GM21447 (cell line): Measurements from ENCODE around the gene BACE2.
"Not testable (repeated sequence)": the region's sequence is repeated elsewhere in the genome, so short reads cannot be mapped to it uniquely, and the experiment has no call there.

Experiments used
- ATAC-seq: cut with Tn5 transposase; IDR thresholded peaks from one replicate; pipeline ENCODE4 v1.9.1; 2021; ENCODE audit not compliant: unreplicated experiment

The BACE2 gene

GRCh38 chr21:41182547-41182946 lies 14.6 kb downstream of the BACE2 start:
- no peak for ATAC-seq

DNA sequence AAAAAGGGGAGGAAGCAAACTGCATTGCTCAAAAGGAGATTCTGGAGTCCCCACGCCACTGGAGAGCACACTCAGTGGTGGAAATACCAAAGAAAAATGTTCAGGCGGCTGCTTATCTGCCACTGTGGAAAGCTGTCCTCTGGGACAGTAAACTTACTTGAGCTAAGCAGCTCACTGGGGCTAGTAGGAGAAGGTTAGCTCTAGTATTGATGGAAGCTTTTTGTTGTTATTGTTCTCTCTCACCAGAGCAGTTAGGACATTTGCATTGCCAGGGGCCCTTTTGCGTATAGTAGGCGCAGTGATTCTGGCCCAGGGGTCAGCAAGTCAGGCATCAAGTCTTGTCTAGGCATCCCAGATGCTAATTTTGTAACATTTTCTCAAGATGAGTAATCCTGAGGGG lies 15.6 kb downstream of the BACE2 start:
- ATAC-seq = no peak

DNA sequence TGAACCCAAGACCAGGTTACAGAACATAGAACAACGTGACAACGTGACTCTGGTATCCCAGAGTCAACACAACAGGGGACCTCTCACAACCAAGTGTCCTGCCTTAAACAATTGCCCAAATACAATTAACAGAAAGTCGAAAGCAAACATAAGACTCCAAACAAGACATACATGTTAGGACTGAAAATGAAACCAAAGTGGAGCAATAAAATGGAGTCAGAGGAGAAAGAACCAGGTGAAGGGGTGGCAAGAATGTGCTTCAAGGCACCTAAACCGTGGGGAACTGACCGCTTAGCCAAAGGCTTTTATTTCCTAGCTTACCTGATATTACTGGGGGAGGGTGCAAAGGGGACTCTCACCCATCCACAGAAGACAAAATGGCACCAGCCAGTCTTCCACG lies 17.8 kb downstream of the BACE2 start:
- ATAC-seq = no peak

DNA sequence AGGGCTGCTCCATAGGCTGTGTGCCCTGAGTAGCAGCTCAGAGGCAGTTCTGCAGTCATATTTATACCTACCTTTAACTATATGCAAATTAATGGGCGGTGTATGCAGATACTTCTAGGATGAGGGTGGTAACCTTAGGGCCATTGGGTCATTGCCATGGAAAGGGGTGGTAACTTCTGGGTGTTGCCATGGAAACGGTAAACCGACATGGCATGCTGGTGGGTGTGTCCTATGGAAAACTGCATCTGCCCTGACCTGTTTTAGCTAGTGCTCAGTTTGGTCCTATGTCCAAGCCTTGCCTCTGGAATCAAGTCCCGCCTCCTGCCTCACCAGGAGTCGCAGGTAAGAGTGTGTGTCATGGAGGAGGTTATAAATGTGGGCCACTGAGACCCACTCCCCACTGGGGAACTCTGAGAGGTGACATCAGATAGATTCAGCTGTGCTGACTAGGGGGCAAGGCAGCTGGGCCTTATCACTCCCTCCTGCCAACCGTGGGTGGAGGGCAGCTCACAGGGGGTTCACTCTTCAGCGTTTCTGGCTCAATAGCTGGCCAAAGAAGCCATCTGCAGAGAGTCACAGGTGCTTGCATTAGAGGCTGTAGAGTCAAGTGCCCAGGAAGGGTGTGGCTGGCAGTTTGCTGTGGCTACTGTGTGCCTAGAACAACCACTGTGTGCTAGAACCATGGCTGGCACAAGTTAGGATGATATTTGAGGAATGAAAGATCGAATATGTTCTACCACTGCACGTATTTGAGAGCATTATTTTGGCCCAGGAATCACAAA lies 19.0 kb downstream of the BACE2 start:
- no peak for ATAC-seq

GRCh38 chr21:41187537-41188025 lies 19.6 kb downstream of the BACE2 start:
- ATAC-seq = no peak

- no peak for ATAC-seq
Measured at GRCh38 chr21:41188486-41189149, 20.7 kb downstream of the BACE2 start.

DNA sequence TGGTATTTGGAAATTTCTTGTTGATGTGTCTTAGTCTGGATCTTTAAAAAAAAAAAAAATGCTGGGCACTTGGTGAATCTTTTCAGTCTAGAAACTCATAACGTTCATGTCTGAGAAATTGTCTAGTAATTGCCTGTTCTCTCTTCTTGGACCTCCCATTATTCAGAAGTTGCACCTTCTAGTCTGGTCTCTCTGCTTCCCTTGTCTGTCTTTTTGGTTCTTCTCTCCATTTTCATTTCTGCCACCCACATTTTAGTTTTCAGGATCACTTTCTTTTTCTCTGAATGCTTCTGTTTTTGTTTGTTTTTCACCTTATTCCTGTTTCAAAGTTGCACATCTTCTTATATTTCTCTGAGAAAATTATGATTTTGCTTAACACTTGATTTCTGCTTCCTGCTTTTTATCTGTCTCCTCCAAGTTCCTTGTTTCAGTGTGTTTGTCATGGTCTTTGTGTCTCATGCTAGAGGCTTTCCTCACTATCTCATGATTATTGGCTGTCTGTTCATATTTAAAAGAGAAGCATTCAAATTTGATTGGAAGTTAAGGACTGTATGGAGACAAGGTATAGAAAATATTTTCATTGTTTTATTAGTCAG lies 21.3 kb downstream of the BACE2 start:
- no peak for ATAC-seq

DNA sequence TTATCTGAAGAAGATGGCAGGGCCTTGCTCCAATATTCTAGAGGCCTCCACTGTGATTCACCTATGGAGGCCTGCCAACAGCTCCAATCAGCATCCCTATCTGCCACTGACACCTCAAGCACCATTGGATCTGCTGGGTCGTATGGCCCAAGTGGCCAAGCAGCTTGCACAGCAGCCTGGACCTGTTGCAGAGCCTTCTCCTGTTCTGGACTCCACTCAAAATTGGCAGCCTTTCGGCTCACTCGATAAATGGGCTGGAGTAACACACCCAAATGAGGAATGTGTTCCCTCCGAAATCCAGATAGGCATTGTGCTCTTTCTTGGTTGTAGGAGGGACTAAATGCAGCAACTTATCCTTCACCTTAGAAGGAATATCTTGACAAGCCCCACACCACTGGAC lies 24.6 kb downstream of the BACE2 start:
- ATAC-seq = not testable (repeated sequence)

DNA sequence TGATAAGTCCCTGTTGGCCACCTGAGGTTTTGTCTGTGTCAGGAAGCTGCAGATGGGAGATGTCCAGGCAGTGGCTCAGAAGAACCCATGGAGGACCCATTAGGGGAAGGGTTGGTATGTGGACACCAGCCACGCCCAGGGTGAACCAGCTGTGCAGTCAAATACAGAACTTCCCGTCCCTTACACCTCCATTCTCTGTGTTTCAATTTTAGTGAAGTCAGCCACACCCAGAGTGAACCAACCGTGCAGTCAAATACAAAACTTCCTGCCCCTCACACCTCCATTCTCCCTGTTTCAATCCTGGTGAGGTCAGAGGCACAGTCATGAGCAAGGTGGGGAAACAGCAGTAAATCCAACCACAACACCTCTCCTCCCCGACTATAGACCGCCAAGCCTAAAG lies 27.4 kb downstream of the BACE2 start:
- ATAC-seq = no peak

- ATAC-seq = no peak
Measured at GRCh38 chr21:41196993-41197392, 29.0 kb downstream of the BACE2 start.

GRCh38 chr21:41197582-41197981 lies 29.6 kb downstream of the BACE2 start:
- ATAC-seq = no peak

- not testable (repeated sequence) for ATAC-seq
Measured at GRCh38 chr21:41198647-41199046, 30.7 kb downstream of the BACE2 start.

GRCh38 chr21:41199123-41199522 lies 31.2 kb downstream of the BACE2 start:
- no peak for ATAC-seq

- ATAC-seq = no peak
Measured at GRCh38 chr21:41199588-41199987, 31.6 kb downstream of the BACE2 start.

GRCh38 chr21:41201385-41201784 lies 33.4 kb downstream of the BACE2 start:
- ATAC-seq = no peak

- no peak for ATAC-seq
Measured at GRCh38 chr21:41204736-41205135, 36.8 kb downstream of the BACE2 start.

- ATAC-seq = no peak
Measured at GRCh38 chr21:41207401-41208375, 39.7 kb downstream of the BACE2 start.

GRCh38 chr21:41208376-41208763 lies 40.4 kb downstream of the BACE2 start:
- ATAC-seq = no peak

DNA sequence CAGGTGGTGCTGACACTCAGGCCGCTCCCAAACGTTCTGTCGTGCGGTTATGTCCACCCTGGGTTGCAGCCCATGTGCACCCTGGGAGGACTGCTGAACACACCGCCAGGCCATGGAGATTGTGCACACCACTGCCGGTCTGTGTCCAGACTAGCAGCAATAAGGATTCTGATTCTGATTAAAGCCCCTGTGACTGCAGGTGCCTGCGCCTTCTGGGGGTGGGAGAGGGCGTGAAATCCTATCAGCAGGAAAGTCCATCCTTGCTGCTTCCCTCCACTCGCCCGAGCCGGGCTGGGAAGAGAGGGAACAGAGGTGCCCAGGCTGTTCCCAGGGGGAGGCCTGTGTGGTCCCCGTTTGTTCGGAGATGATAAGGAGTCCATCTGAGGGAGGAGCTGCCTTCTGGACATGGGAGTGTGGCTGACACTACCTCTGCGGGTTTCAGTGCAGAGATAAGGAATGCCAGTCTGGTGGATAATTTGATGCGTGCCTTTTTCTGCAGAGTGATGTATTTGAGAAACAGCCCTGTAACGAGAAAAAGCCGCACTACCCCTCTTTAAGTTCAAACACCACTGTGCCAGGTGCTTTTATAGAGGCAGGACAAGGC lies 41.2 kb downstream of the BACE2 start:
- no peak for ATAC-seq

DNA sequence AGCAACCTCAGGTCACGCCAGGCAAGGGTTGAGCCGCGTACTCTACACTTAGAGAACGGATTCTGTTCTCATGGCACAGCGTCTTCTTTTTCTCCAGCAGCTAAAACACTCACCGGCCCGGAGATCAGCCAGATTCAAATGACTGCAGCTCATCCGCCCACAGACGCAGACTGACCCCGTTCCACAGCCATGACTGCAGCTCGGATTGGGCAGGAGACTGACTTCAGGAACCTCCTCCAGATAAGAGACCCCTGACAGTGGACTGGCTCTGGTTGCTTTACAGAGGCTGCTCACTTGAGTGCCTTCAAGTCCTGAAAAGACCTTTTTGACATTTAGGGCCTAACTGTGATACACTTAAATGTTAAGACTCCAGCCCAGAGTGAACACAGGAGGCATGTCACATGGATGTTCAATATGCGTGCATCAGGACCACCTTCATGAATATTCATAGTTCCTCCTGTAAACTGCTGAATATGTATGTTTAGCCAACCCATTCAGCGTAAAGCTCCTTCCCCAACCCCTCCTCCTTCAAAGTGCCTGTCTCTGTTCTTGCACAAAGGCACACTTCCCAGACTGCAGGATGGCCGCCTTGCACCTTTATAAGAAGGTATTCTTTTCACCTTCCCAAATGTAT lies 42.6 kb downstream of the BACE2 start:
- ATAC-seq = no peak
